Astrocyte of the cerebellum (primary cell): ENCODE measurements around the gene KHDRBS1.
A peak's percentile ranks its signal among the peaks of the same experiment; 100 is the strongest.

Experiments used
- DNase-seq: peaks from one replicate; pipeline ENCODE4 v3.0.0-alpha.2; 2011; ENCODE audit warnings: low read depth
- H3K4me3 ChIP-seq: 2 replicates; pipeline ENCODE4 v1.5.1; 2011; ENCODE audit warnings: mild to moderate bottlenecking, low read depth, low read length, moderate library complexity
- in situ Hi-C: cut with HindIII; loops from 2 replicates; pipeline ENCODE4 v1.10.0; 2017; ENCODE audit warnings: low sequenced_read_pairs
- TF ChIP-seq, protein P1 (sequence below): IDR thresholded peaks from 2 replicates; pipeline ENCODE4 v1.5.1; 2012; ENCODE audit warnings: low read length, low read depth, moderate library complexity, mild to moderate bottlenecking; ENCODE audit errors: missing control alignments

KHDRBS1 gene

DNA sequence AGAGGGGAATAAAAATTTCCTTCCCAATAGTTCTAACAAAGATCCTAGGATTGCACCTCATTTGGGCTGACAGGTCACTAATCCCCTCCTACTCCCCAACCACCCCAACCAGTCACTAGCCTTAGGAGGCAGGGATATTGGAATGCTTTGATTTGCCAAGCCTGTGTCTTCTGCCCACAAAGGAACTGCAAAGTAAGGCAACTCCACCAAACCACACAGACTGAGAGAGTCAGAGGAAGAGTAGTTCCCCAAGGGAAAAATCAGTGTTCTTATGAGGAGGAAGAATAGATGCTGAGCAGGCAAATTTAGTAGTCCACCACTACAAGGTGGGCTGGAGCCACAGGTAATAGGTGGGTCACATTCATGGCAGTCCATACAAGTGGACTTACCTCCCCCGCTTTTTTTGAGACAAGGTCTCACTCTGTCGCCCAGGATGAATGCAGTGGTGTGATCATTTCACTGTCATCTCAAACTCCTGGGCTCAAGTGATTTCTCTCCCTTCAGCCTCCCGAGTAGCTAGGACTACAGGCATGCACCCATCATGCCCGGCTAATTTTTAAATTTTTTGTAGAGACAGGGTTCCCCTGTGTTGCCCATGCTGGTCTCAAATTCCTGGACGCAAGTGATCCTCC, 55.4 kb downstream of the KHDRBS1 start:
- DNase-seq, result peak; percentile 39
- TF ChIP-seq, protein P1, sequence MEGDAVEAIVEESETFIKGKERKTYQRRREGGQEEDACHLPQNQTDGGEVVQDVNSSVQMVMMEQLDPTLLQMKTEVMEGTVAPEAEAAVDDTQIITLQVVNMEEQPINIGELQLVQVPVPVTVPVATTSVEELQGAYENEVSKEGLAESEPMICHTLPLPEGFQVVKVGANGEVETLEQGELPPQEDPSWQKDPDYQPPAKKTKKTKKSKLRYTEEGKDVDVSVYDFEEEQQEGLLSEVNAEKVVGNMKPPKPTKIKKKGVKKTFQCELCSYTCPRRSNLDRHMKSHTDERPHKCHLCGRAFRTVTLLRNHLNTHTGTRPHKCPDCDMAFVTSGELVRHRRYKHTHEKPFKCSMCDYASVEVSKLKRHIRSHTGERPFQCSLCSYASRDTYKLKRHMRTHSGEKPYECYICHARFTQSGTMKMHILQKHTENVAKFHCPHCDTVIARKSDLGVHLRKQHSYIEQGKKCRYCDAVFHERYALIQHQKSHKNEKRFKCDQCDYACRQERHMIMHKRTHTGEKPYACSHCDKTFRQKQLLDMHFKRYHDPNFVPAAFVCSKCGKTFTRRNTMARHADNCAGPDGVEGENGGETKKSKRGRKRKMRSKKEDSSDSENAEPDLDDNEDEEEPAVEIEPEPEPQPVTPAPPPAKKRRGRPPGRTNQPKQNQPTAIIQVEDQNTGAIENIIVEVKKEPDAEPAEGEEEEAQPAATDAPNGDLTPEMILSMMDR, result no peak
- H3K4me3 ChIP-seq, result no peak overlapping the region
- in situ Hi-C loops, result no loop called here

DNA sequence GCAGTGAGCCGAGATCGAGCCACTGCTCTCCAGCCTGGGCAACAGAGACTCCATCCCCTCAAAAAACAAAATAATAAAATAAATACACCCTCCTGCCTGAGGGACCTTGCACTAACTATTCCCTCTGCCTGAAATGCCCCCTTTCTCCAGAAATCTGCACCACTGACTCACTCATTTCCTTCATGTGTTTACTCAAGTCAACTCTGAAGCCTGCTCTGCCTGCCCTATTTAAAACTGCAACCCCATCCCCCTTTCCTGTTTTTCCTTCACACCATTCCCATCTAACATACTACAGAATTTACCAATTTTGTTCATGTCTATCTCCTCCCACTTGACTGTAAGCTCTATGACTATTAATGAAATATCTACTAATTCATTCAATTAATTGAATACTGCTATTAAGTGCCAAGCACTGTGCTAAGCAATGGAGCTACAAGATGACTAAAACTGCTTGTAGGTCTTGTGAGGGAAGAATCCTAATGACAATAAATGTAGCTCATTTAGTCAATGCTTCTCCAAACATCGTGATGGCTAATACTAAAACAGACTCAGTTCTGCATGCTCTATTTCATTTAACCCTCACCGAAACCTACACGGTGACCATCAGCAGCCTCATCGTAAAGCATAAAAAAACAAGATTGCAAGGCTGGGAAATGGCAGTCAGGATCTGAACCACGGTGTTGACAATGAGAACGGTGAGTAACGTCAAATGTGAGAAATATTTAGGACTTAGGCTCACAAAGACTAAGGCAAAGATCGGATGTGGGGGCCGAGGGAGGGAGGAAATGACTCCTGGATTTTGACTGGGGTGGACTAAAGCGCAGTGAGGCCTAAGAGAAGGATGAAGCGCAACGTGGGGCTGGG, 58.3 kb downstream of the KHDRBS1 start:
- DNase-seq, result no peak
- H3K4me3 ChIP-seq, result peak overlapping the region; percentile 71
- in situ Hi-C loops, result no loop called here
- TF ChIP-seq, protein P1, result no peak

- in situ Hi-C loops, result no loop called here
- TF ChIP-seq, protein P1, result peak; percentile 16
- peak; percentile 88 for DNase-seq
- H3K4me3 ChIP-seq, result peak within 1 kb of the TSS; percentile 71
Observed at GRCh38 chr1:32072622-32073298, 59.1 kb downstream of the KHDRBS1 start, which contains the start of gene TMEM39B. TSS of gene TMEM39B (plus strand) at chr1:32072939. CDS start at chr1:32073048, 109 bp downstream.

DNA sequence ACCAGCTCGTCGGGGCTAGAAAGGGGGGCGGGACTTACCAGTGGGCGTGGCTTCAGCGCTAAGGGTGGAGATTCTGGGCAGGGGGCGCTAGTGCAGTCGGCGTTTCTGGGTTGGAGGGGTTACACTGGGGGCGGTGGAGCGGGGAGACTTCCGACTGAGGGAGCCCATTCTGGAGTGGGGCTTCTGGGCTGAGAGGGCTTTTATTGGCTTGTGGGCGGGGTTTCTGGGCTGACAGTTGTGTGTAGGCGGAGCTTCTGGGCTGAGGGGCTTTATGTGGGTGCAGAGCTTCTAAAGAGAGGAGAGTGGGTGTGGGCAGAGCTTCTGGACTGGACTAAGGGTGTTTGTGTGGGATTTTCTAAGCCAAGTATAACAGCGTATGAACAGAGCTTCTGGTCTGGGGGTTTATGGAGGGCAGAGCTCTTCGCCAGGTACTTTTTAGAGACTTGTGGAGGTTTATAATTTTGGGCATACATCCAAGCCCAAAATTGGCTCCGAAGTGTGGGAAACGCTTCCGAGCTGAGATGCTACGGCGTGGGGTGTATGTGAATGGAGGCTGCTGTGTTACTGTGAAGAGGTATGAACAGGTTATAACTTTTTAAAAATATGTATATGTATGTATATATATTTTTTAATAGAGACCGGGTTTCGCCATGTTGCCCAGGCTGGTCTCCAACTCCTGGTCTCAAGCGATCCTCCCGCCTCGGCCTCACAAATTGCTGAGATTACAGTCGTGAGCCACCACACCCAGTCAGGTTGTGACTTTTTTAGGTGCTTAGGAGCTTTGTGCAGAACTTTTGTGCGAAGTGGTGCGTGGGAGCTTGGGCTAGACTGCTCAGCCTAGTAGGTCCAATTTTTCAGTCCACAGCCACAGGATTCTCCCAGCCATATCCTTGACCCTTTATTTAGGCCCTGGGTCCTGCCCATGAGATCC, 59.9 kb downstream of the KHDRBS1 start:
- in situ Hi-C loops, result no loop called here
- TF ChIP-seq, protein P1, result peak; percentile 48
- peak overlapping the region; percentile 71 for H3K4me3 ChIP-seq
- no peak for DNase-seq

- in situ Hi-C loops, result no loop called here
- DNase-seq, result no peak
- H3K4me3 ChIP-seq, result no peak overlapping the region
- TF ChIP-seq, protein P1, result no peak
Observed at GRCh38 chr1:32074841-32075240, 61.2 kb downstream of the KHDRBS1 start.
